ENCODE results near the gene CENATAC. TPM values are rescaled to one million over a fixed set of nuclear protein-coding genes. Genes with fewer than 3 reads are reported as not detected.
"Not testable (repeated sequence)": the region's sequence is repeated elsewhere in the genome, so short reads cannot be mapped to it uniquely, and the experiment has no call there.

Gene CENATAC
- polyA plus RNA-seq, 1 donor, result 35.0 TPM

GRCh38 chr11:119033421-119033820 is 35.5 kb downstream of the CENATAC start:
- no CpG with 5 or more reads among the region's 10 CpGs for WGBS (ENCODE audit: insufficient coverage, low lambda C conversion rate)
- not testable (repeated sequence) for H3K9me3 ChIP-seq (ENCODE audit: control insufficient read depth, low read depth, low read length); H3K36me3 ChIP-seq (ENCODE audit: control insufficient read depth, insufficient read depth, low read length); DNase-seq; H3K4me1 ChIP-seq (ENCODE audit: control insufficient read depth, insufficient read depth, low read length); H3K27ac ChIP-seq (ENCODE audit: low read length); H3K4me3 ChIP-seq (ENCODE audit: low read length); H3K27me3 ChIP-seq (ENCODE audit: control insufficient read depth, insufficient read depth, low read length)

- Histone ChIP-seq H3K36me3 (ENCODE audit: control insufficient read depth, insufficient read depth, low read length) (no peaks in the 10 kb centered on the region), H3K9me3 (ENCODE audit: control insufficient read depth, low read depth, low read length) (no peaks in the 10 kb centered on the region), H3K4me1 (ENCODE audit: control insufficient read depth, insufficient read depth, low read length) (no peaks in the 10 kb centered on the region), H3K4me3 (ENCODE audit: low read length) (no peak overlapping the region), H3K27ac (ENCODE audit: low read length) (no peak overlapping the region), H3K27me3 (ENCODE audit: control insufficient read depth, insufficient read depth, low read length) (no peaks in the 10 kb centered on the region)
- DNase-seq, result no peak
- no CpG with 5 or more reads among the region's 3 CpGs for whole genome bisulfite sequencing (ENCODE audit: insufficient coverage, low lambda C conversion rate)
Measured at GRCh38 chr11:119034813-119035212, 36.9 kb downstream of the CENATAC start.

DNA sequence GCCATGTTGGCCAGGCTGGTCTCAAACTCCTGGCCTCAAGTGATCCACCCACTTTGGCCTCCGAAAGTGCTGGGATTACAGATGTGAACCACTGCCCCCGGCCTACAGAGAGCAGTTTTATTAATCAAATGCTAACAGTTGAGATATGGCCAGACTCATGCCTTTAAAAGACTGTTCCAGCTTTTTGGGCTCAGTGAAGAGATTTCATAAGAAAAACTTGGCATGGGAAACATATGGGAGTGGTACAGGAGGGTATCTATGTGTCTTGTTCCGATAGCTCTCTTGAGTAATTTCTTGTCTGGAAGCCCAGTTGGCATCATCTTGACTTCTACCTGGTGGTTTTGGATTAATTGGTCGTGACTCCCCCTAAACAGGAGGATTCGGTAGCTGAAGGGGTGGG is 40.9 kb downstream of the CENATAC start:
- no peaks in the 10 kb centered on the region for H3K36me3 ChIP-seq (ENCODE audit: control insufficient read depth, insufficient read depth, low read length)
- DNase-seq, result no peak
- H3K27ac ChIP-seq (ENCODE audit: low read length), result no peak overlapping the region
- H3K27me3 ChIP-seq (ENCODE audit: control insufficient read depth, insufficient read depth, low read length), result no peaks in the 10 kb centered on the region
- H3K4me1 ChIP-seq (ENCODE audit: control insufficient read depth, insufficient read depth, low read length), result no peaks in the 10 kb centered on the region
- H3K9me3 ChIP-seq (ENCODE audit: control insufficient read depth, low read depth, low read length), result no peaks in the 10 kb centered on the region
- 92% methylated on average over 2 of the region's 5 CpGs for WGBS (ENCODE audit: insufficient coverage, low lambda C conversion rate)
- H3K4me3 ChIP-seq (ENCODE audit: low read length), result no peak overlapping the region

- not testable (repeated sequence) for H3K4me3 ChIP-seq (ENCODE audit: low read length); H3K4me1 ChIP-seq (ENCODE audit: control insufficient read depth, insufficient read depth, low read length); H3K9me3 ChIP-seq (ENCODE audit: control insufficient read depth, low read depth, low read length); DNase-seq; H3K36me3 ChIP-seq (ENCODE audit: control insufficient read depth, insufficient read depth, low read length); H3K27me3 ChIP-seq (ENCODE audit: control insufficient read depth, insufficient read depth, low read length); H3K27ac ChIP-seq (ENCODE audit: low read length)
- WGBS (ENCODE audit: insufficient coverage, low lambda C conversion rate), result no CpG with 5 or more reads among the region's 11 CpGs
Measured at GRCh38 chr11:119039471-119039870, 41.5 kb downstream of the CENATAC start.

DNA sequence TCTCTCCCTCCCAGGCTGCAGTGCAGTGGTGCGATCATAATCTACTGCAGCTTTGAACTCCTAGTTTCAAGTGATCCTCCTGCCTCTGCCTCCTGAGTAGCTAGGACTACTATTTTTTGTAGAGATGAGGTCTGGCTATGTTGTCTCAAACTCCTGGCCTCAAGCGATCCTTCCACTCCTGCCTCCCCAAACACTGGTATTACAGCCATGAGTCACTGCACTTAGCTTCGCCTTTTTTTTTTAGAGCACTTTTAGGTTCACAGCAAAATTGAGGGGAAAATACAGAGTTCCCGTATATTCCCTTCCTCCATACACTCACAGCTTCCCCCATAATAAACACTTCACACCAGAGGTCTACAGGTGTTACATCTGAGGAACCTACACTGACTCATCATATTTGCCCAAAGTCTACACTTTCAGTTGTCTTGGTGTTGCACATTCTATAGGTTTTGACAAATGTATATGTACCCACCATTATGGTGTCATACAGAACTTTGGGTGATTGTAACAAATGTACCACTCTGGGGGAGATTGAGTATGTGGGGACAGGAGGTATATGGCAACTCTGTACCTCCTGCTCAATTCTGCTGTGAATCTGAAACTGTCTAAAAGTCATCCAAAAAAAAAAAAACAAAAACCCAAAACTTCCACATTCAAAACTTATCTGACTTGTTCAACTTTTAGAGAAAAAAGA is 44.0 kb downstream of the CENATAC start:
- H3K36me3 ChIP-seq (ENCODE audit: control insufficient read depth, insufficient read depth, low read length), result peaks cover 21% of the 10 kb centered on the region
- no peak for DNase-seq
- no peaks in the 10 kb centered on the region for H3K4me1 ChIP-seq (ENCODE audit: control insufficient read depth, insufficient read depth, low read length)
- H3K27ac ChIP-seq (ENCODE audit: low read length), result no peak overlapping the region
- H3K9me3 ChIP-seq (ENCODE audit: control insufficient read depth, low read depth, low read length), result no peaks in the 10 kb centered on the region
- no peak overlapping the region for H3K4me3 ChIP-seq (ENCODE audit: low read length)
- H3K27me3 ChIP-seq (ENCODE audit: control insufficient read depth, insufficient read depth, low read length), result no peaks in the 10 kb centered on the region
- 60% methylated on average over 1 of the region's 4 CpGs for WGBS (ENCODE audit: insufficient coverage, low lambda C conversion rate)

DNA sequence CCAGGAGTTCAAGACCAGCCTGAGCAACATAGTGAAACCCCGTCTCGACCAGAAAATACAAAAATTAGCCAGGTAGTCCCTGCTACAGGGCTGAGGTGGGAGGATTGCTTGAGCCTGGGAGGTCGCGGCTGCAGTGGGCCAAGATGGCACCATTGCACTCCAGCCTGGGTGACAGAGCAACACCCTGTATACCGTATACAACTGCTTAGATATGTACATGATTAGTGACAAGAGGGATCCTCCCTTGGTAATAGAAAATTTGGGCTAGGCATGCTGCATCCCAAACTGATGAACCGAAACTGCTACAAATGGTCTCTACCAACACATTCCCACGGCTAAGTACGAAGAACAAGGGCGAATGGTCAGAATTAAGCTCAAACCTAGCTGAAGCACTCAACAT is 45.0 kb downstream of the CENATAC start:
- no peak overlapping the region for H3K27ac ChIP-seq (ENCODE audit: low read length)
- no peaks in the 10 kb centered on the region for H3K9me3 ChIP-seq (ENCODE audit: control insufficient read depth, low read depth, low read length)
- no peaks in the 10 kb centered on the region for H3K4me1 ChIP-seq (ENCODE audit: control insufficient read depth, insufficient read depth, low read length)
- H3K4me3 ChIP-seq (ENCODE audit: low read length), result no peak overlapping the region
- DNase-seq, result no peak
- no CpG with 5 or more reads among the region's 9 CpGs for WGBS (ENCODE audit: insufficient coverage, low lambda C conversion rate)
- no peaks in the 10 kb centered on the region for H3K27me3 ChIP-seq (ENCODE audit: control insufficient read depth, insufficient read depth, low read length)
- peaks cover 30% of the 10 kb centered on the region for H3K36me3 ChIP-seq (ENCODE audit: control insufficient read depth, insufficient read depth, low read length)

GRCh38 chr11:119044708-119045107 is 46.8 kb downstream of the CENATAC start:
- H3K36me3 ChIP-seq (ENCODE audit: control insufficient read depth, insufficient read depth, low read length), result peaks cover 48% of the 10 kb centered on the region
- no peaks in the 10 kb centered on the region for H3K4me1 ChIP-seq (ENCODE audit: control insufficient read depth, insufficient read depth, low read length)
- no peaks in the 10 kb centered on the region for H3K27me3 ChIP-seq (ENCODE audit: control insufficient read depth, insufficient read depth, low read length)
- no peak for DNase-seq
- no CpG with 5 or more reads among the region's 6 CpGs for WGBS (ENCODE audit: insufficient coverage, low lambda C conversion rate)
- H3K9me3 ChIP-seq (ENCODE audit: control insufficient read depth, low read depth, low read length), result no peaks in the 10 kb centered on the region
- H3K4me3 ChIP-seq (ENCODE audit: low read length), result no peak overlapping the region
- no peak overlapping the region for H3K27ac ChIP-seq (ENCODE audit: low read length)

DNA sequence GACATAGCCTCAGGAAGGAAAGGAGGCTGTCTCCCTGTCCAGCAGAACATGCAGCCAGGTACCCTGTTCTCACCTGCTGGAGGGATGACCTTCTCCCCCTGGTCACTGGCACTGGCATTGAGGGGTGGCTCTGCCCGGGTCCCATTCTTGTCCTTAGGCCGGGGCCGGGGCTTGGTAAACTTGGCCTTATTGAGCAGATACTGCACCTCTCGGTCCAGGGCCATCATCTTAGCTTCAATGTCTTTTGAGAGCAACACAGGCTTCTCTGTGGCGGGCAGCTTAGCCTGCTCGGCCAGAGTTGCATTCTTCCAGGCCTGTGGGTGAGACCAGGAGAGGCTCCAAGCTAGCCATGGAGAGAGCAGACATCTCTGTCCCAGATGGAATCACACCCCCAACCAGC is 48.6 kb downstream of the CENATAC start:
- Histone ChIP-seq H3K27me3 (ENCODE audit: control insufficient read depth, insufficient read depth, low read length) (no peaks in the 10 kb centered on the region), H3K4me1 (ENCODE audit: control insufficient read depth, insufficient read depth, low read length) (no peaks in the 10 kb centered on the region), H3K4me3 (ENCODE audit: low read length) (no peak overlapping the region), H3K27ac (ENCODE audit: low read length) (no peak overlapping the region), H3K9me3 (ENCODE audit: control insufficient read depth, low read depth, low read length) (no peaks in the 10 kb centered on the region), H3K36me3 (ENCODE audit: control insufficient read depth, insufficient read depth, low read length) (peaks cover 64% of the 10 kb centered on the region)
- no peak for DNase-seq
- no CpG with 5 or more reads among the region's 6 CpGs for WGBS (ENCODE audit: insufficient coverage, low lambda C conversion rate)

DNA sequence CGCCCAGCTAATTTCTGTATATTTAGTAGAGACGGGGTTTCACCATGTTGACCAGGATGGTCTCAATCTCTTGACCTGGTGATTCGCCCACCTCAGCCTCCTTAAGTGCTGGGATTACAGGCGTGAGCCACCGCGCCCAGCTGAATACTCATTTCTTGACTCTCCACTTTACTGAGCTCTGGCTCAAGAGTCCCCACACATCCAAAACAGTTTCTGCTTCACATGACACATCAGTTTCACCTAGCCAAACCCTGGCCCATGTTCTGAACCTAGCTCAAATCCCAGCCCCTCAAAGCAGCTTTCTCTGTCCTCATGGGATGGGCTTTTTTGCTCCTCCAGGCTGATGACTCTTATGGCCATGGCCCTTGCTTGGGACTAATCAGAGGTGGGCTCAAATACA is 49.3 kb downstream of the CENATAC start:
- no peaks in the 10 kb centered on the region for H3K9me3 ChIP-seq (ENCODE audit: control insufficient read depth, low read depth, low read length)
- H3K27me3 ChIP-seq (ENCODE audit: control insufficient read depth, insufficient read depth, low read length), result no peaks in the 10 kb centered on the region
- no peak overlapping the region for H3K4me3 ChIP-seq (ENCODE audit: low read length)
- no peak overlapping the region for H3K27ac ChIP-seq (ENCODE audit: low read length)
- no peaks in the 10 kb centered on the region for H3K4me1 ChIP-seq (ENCODE audit: control insufficient read depth, insufficient read depth, low read length)
- no CpG with 5 or more reads among the region's 6 CpGs for WGBS (ENCODE audit: insufficient coverage, low lambda C conversion rate)
- H3K36me3 ChIP-seq (ENCODE audit: control insufficient read depth, insufficient read depth, low read length), result peaks cover 71% of the 10 kb centered on the region
- DNase-seq, result no peak

DNA sequence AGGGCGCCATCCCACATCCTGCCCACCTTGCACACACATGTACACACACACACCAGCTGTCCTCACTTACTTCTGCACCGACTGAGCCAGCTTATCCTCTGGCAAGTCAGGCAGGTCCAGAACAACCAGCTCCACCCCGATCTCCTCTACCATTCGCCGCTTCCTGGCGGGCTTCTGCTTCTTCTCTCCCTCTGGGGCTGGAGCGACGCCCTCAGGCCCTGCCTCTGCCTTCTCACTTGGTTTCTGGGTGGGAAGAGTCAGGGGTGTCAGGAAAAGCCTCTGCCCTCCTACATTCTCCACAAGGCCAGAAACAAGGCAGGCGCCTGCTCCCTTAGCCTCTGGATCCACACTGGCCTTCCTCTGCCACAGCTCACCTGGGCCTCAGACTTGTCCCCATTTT is 50.7 kb downstream of the CENATAC start:
- WGBS (ENCODE audit: insufficient coverage, low lambda C conversion rate), result 100% methylated on average over 1 of the region's 9 CpGs
- Histone ChIP-seq H3K27ac (ENCODE audit: low read length) (no peak overlapping the region), H3K4me3 (ENCODE audit: low read length) (no peak overlapping the region), H3K4me1 (ENCODE audit: control insufficient read depth, insufficient read depth, low read length) (no peaks in the 10 kb centered on the region), H3K27me3 (ENCODE audit: control insufficient read depth, insufficient read depth, low read length) (no peaks in the 10 kb centered on the region), H3K9me3 (ENCODE audit: control insufficient read depth, low read depth, low read length) (no peaks in the 10 kb centered on the region), H3K36me3 (ENCODE audit: control insufficient read depth, insufficient read depth, low read length) (peaks cover 85% of the 10 kb centered on the region)
- no peak for DNase-seq

DNA sequence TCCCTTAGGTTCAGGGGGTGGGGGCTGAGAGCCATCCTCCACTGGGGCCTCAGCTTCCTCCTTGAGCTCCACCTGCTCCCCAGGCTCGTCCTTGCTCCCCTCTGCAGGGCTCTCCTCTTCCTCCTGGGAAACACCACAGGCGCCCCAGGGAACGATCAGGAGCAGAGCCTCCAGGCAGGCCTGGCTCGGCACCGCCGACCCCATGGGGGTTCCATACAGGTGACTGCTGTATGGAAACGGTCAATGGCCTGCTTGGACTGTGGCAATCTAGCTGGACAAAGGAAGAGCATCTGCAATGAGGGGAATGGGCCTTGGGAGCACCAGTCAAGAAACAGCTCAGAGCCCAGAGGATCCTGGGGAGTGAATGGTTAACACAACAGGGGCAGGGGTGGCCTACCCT is 51.1 kb downstream of the CENATAC start:
- no CpG with 5 or more reads among the region's 7 CpGs for whole genome bisulfite sequencing (ENCODE audit: insufficient coverage, low lambda C conversion rate)
- Histone ChIP-seq H3K9me3 (ENCODE audit: control insufficient read depth, low read depth, low read length) (no peaks in the 10 kb centered on the region), H3K4me1 (ENCODE audit: control insufficient read depth, insufficient read depth, low read length) (no peaks in the 10 kb centered on the region), H3K36me3 (ENCODE audit: control insufficient read depth, insufficient read depth, low read length) (peaks cover 89% of the 10 kb centered on the region), H3K4me3 (ENCODE audit: low read length) (no peak overlapping the region), H3K27ac (ENCODE audit: low read length) (no peak overlapping the region), H3K27me3 (ENCODE audit: control insufficient read depth, insufficient read depth, low read length) (no peaks in the 10 kb centered on the region)
- DNase-seq, result no peak

Measured in large intestine (tissue), 3 donors.